Lung (tissue), 16 donors: ENCODE measurements around the gene ELF5. TPM values are rescaled to one million over a fixed set of nuclear protein-coding genes. Genes with fewer than 3 reads are reported as not detected.

Experiments
- ATAC-seq: fragments of 200-7000 bp; cut with Tn5 transposase; one replicate; pipeline ENCODE4 v1.9.1; 2020; ENCODE audit warnings: moderate number of reproducible peaks; ENCODE audit not compliant: insufficient read depth, low FRiP score
- DNase-seq, 3 donors: peaks; one replicate each; pipeline ENCODE4 v3.0.0-alpha.2; 2013 to 2017
- H3K27ac ChIP-seq, 2 donors: one replicate each; pipeline ENCODE4 v1.5.1; 2013; ENCODE audit warnings: mild to moderate bottlenecking in 2 of 2, moderate library complexity in 2 of 2, control low read depth in 1 of 2, inconsistent platforms in 1 of 2, low read depth in 1 of 2, low read length in 1 of 2
- H3K27me3 ChIP-seq, 3 donors: one replicate each; pipeline ENCODE4 v1.5.1; 2013; ENCODE audit warnings: low read length in 2 of 3; ENCODE audit not compliant: control insufficient read depth in 3 of 3, insufficient read depth in 3 of 3
- H3K36me3 ChIP-seq, 4 donors: one replicate each; pipeline ENCODE4 v1.5.1; 2013; ENCODE audit warnings: low read length in 4 of 4, mild to moderate bottlenecking in 1 of 4, moderate library complexity in 1 of 4; ENCODE audit not compliant: control insufficient read depth in 4 of 4, insufficient read depth in 4 of 4
- H3K4me1 ChIP-seq, 5 donors: one replicate each; pipeline ENCODE4 v1.5.1; 2013; ENCODE audit warnings: low read length in 5 of 5, mild to moderate bottlenecking in 2 of 5, moderate library complexity in 1 of 5; ENCODE audit not compliant: control insufficient read depth in 5 of 5, insufficient read depth in 5 of 5
- H3K4me3 ChIP-seq: one replicate; pipeline ENCODE4 v1.5.1; 2013; ENCODE audit warnings: mild to moderate bottlenecking, control low read depth, moderate library complexity
- H3K9ac ChIP-seq, 2 donors: one replicate each; pipeline ENCODE4 v1.5.1; 2013; ENCODE audit warnings: low read length in 2 of 2, control low read depth in 1 of 2; ENCODE audit not compliant: insufficient read depth in 1 of 2
- H3K9me3 ChIP-seq, 4 donors: one replicate each; pipeline ENCODE4 v1.5.1; 2013; ENCODE audit warnings: low read length in 3 of 4, mild to moderate bottlenecking in 1 of 4, moderate library complexity in 1 of 4; ENCODE audit not compliant: control insufficient read depth in 4 of 4, insufficient read depth in 3 of 4
- WGBS, 2 donors: extraction: QIAGEN DNeasy Blood & Tissue Kit; methylation state at CpG; one replicate each; pipeline ENCODE4 v1.1.7; 2013; 5-methylcytosine and 5-hydroxymethylcytosine counted together
- long read RNA-seq, 5 donors: transcript quantifications; one replicate each; lab custom pipeline, GENCODE V29; 2026
- polyA plus RNA-seq, 2 donors: library from polyadenylated mRNA; stranded (reverse); fragments of 200-250 nt; gene quantifications; one replicate each; pipeline ENCODE4 v1.2.1, GENCODE V29; 2013
- total RNA-seq, 2 donors: library from RNA; depleted of rRNA in 1 of 2; stranded (reverse); fragments of >200 nt in 1 of 2; gene quantifications; one replicate each; pipeline ENCODE4 v1.2.1, GENCODE V29; 2014 to 2021
- TF ChIP-seq, protein P1 (sequence below): IDR thresholded peaks from 2 replicates; pipeline ENCODE4 v1.5.1; 2012; ENCODE audit warnings: mild to moderate bottlenecking; ENCODE audit errors: control extremely low read depth, extremely low read depth
- donor health status: control.
- donor health status: control.
- donor health status: Bipolar disorder and iron deficiency.
- donor health status: healthy.
- donor health status: DM: yes; HTN: yes; CAD: no.

The ELF5 gene
- 10 to 100 TPM; 10.6 to 24.6 TPM for total RNA-seq
- 1 to 10 TPM; 1.4 to 3.7 TPM for polyA plus RNA-seq
- long read RNA-seq, donor 1, partial matches to known transcripts = 6 of 11 reads
- long read RNA-seq, donor 1, other reads (novel, unspliced or antisense) = 0 of 11 reads
- long read RNA-seq, donor 2, partial matches to known transcripts = 0 of 1 reads
- long read RNA-seq, donor 2, other reads (novel, unspliced or antisense) = 0 of 1 reads
- long read RNA-seq, donor 3, partial matches to known transcripts = 0 of 3 reads
- long read RNA-seq, donor 3, other reads (novel, unspliced or antisense) = 0 of 3 reads
- long read RNA-seq, donor 4 = 0 reads
- long read RNA-seq, donor 5, partial matches to known transcripts = 0 of 7 reads
- long read RNA-seq, donor 5, other reads (novel, unspliced or antisense) = 0 of 7 reads

DNA sequence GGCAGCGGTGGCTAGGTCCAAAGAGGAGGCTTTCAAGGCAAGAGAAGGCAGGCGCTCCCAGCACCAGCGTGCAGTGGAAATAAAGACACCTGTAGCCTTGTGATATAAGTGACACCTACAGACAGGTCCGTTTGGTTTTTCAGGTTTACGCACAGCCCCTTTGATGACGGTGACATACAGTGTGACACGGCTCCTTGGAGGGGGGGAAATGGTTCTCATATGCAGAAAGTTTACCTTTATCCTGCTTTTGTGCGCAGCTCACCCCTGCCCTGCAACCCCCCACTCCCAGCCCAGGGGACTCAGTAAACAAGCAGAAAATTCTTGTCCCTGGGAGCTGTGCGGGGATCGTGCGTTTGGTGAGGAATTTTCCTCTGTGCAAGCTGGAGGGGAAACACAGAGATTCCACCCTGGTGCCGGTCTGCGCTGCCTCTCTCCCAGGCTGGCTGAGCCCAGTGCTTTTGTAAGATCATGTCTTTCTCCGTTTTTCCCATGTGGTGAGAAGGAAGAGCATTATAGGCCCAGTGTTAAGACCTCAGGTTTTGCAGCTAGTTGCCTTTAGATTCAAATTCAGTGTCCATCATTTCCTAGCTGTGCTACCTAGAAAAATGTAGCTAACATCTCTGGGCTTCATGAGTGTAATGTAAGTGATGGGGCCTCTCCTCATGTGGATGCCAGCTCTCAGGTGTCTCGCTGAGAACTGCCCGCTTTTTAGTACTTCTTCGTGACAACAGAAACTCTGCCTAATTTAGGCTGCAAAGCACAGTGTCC, at the start of gene ELF5:
Gene ELF5, minus strand, starts transcription at position 113 of the 768 bp plus-strand sequence. CDS start 8,045 bp downstream, outside the sequence.
- ATAC-seq = peak; percentile 19
- no peaks in the 10 kb centered on the region for H3K36me3 ChIP-seq
- H3K9me3 ChIP-seq = no peaks in the 10 kb centered on the region
- peak; percentile 53 to 74 (median 59) for DNase-seq
- no peak within 1 kb of the TSS for H3K9ac ChIP-seq
- peaks cover 0 to 12% (median 4%) of the 10 kb centered on the region in 5 donors for H3K4me1 ChIP-seq
- no peaks in the 10 kb centered on the region for H3K27me3 ChIP-seq
- no peak within 1 kb of the TSS for H3K27ac ChIP-seq
- H3K4me3 ChIP-seq = no peak within 1 kb of the TSS
- WGBS, 2 donors = 78 to 83% methylated on average over 17 of the region's 17 CpGs
- TF ChIP-seq, protein P1, sequence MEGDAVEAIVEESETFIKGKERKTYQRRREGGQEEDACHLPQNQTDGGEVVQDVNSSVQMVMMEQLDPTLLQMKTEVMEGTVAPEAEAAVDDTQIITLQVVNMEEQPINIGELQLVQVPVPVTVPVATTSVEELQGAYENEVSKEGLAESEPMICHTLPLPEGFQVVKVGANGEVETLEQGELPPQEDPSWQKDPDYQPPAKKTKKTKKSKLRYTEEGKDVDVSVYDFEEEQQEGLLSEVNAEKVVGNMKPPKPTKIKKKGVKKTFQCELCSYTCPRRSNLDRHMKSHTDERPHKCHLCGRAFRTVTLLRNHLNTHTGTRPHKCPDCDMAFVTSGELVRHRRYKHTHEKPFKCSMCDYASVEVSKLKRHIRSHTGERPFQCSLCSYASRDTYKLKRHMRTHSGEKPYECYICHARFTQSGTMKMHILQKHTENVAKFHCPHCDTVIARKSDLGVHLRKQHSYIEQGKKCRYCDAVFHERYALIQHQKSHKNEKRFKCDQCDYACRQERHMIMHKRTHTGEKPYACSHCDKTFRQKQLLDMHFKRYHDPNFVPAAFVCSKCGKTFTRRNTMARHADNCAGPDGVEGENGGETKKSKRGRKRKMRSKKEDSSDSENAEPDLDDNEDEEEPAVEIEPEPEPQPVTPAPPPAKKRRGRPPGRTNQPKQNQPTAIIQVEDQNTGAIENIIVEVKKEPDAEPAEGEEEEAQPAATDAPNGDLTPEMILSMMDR = no peak

DNA sequence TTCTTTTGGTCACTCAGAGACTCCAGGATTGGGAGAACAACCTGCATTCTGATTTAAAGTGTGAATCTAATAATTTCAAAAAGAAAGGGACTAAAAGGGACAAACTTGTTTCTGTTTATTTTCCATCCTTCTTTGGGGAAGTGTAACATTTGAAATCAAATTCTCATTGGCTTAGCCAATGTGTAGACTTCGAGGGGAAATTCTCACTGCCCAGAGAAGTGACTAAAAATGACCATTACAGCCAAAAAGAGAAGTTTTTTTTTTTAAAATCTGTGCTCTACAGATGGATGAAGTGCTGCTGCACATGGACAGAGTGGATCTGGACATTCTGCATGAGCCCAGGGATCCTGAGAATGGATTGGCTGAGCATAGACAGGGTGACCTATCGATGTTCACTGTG, 49.4 kb upstream of the ELF5 start:
- TF ChIP-seq, protein P1 = no peak
- Histone ChIP-seq H3K9me3 (no peaks in the 10 kb centered on the region), H3K27me3 (no peaks in the 10 kb centered on the region), H3K36me3 (no peaks in the 10 kb centered on the region), H3K9ac (no peak overlapping the region), H3K4me3 (no peak overlapping the region), H3K27ac (no peak overlapping the region), H3K4me1 (no peaks in the 10 kb centered on the region)
- WGBS, 2 donors = 73 to 76% methylated on average over 2 of the region's 2 CpGs
- DNase-seq (no peak), ATAC-seq (no peak)

DNA sequence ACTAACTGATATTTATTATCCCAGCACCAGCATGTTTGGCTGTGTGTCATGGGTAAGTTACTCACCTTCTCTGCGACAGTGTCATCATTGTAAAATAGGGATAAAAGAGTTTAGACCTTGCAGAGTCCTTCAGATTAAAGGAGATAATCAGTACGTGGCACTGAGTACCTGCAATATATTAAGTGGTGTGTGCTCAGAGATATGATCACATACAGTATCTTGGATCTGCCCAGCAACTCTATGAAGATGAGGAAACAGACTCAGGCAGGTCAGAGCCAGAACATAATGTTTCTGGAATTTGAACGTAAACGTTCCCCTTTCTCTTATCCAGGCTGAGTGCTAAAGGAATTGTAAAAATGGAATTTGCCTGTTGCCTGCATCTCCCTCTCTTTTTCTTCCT, 46.9 kb upstream of the ELF5 start:
- no peak for DNase-seq
- Histone ChIP-seq H3K36me3 (no peaks in the 10 kb centered on the region), H3K9ac (no peak overlapping the region), H3K4me1 (no peaks in the 10 kb centered on the region), H3K4me3 (no peak overlapping the region), H3K9me3 (no peaks in the 10 kb centered on the region), H3K27me3 (no peaks in the 10 kb centered on the region), H3K27ac (no peak overlapping the region)
- TF ChIP-seq, protein P1 = no peak
- no peak for ATAC-seq
- WGBS, 2 donors = 77 to 84% methylated on average over 4 of the region's 4 CpGs
